ENCODE measurements around the gene FAM221B. TPM values are rescaled to one million over a fixed set of nuclear protein-coding genes. Genes with fewer than 3 reads are reported as not detected.

FAM221B gene, protein sequence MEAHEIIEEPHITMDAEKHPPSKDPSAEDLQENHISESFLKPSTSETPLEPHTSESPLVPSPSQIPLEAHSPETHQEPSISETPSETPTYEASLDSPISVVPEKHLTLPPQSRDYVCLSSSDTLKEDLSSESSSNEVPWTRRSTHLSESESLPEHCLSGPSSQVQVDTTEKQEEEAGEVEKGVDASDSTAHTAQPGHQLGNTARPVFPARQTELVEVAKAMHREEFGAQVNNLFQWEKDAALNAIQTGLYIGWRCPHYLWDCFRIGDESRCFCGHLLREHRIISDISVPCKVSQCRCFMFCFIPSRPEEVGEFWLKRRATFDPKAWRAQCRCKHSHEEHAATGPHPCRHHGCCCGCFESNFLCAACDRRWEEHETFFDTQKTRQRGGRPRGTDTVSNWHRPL
- not detected in 5 replicates for total RNA-seq (2022; extraction: Qiagen RNA extraction; ENCODE audit: low read depth)

GRCh38 chr9:35828716-35829083 is at the start of gene FAM221B:
FAM221B (minus strand) TSS chr9:35828732; CDS start chr9:35826161, 2,571 bp downstream.

DNA sequence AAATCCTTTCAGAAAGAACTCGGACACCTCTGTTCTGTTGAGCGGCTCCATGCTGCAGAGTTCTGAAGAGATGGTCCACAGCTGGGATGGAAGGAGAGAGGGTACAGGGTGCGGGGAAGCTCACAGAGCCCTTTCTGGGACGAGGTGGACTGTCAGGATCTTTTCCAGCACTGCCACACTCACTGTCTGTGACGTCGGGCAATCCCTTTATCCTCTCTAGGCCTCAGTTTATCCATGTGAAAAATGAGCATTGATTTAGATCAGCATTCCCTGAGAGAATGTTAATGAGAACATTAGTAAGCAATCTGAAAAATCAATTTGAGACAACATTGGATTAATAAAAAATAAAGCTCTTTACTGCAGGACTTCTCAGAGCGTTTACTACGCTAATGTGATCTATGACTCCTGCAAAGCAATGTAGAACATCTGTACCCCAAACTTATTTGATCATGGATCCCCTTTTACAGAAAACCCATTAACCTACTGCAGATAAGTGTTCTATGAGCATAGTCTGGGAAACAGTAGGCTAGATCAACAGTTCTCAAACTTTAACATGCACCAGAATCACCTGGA is 41.9 kb upstream of the FAM221B start, which contains the start of gene OR13J1:
Gene OR13J1 (minus strand): TSS at position 51 of the 573 bp plus-strand sequence. CDS start 0 bp downstream, at position 51.

GRCh38 chr9:35829084-35829763 is 692 bp upstream of the FAM221B start, which contains the start of gene TMEM8B:
TMEM8B (plus strand) TSS chr9:35829228; CDS start chr9:35829448, 220 bp downstream.

DNA sequence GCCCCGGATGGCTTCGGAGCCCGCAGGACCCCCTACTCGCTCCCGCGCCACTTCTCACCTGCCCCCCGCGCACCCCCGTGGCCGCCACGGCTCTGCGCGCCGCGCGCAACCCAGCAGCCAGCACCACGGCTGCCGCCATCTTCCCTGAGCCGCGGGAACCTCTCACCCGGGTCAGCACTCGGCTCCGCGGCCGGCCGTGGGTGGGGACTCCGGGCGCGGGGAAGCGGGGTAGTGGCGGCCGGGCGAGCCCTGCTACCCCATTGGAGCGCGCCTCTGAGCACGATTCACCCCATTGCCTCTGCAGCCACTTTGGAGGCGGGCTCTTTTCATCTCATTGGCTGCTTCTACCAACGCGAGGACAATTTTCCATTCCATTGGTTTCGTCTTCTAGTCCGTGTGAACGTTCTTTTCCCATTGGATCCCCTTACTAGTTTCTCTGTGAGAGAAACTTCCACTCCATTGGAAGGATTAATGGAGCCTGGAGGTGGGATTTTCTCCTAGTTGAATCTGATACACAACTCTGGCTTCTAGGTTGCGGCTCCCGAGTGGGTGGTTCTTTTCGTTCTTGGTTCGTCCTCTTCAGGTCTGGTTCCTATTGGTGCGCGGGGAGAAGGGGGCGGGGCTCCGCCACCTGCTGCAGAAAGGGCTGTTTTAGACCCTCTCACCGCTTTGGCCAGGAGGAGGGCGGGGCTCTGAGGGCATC is 13.5 kb downstream of the FAM221B start, which contains the start of gene HINT2:
Gene HINT2 (minus strand): TSS at position 202 of the 703 bp plus-strand sequence. CDS start 63 bp downstream, at position 139.

GRCh38 chr9:35812025-35812602 is 16.4 kb downstream of the FAM221B start, which contains the start of gene SPAG8:
SPAG8 (minus strand) TSS chr9:35812262; CDS start chr9:35812147, 115 bp downstream.

GRCh38 chr9:35791297-35791921 is 37.1 kb downstream of the FAM221B start, which contains the start of gene NPR2:
NPR2 (plus strand) TSS chr9:35791591; CDS start chr9:35792409, 818 bp downstream.

Other genes starting within 250 kb of the FAM221B start
- 18.3 to 28.1 TPM (median 22.9 TPM) in 5 replicates for gene TESK1, start 223.5 kb downstream of the FAM221B start, total RNA-seq (2022; extraction: Qiagen RNA extraction; ENCODE audit: low read depth)
- gene CD72, start 210.3 kb downstream of the FAM221B start, total RNA-seq (2022; extraction: Qiagen RNA extraction; ENCODE audit: low read depth): 0.25 to 0.30 TPM (median 0.30 TPM) in 3 of 5 replicates, not detected in the others
- gene SIT1, start 177.8 kb downstream of the FAM221B start, total RNA-seq (2022; extraction: Qiagen RNA extraction; ENCODE audit: low read depth): not detected in 5 replicates
- gene RMRP, start 170.7 kb downstream of the FAM221B start, total RNA-seq (2022; extraction: Qiagen RNA extraction; ENCODE audit: low read depth): 8.3 to 13.4 TPM (median 12.5 TPM) in 3 of 5 replicates, not detected in the others
- 20.4 to 28.0 TPM (median 23.9 TPM) in 5 replicates for gene CCDC107, start 170.4 kb downstream of the FAM221B start, total RNA-seq (2022; extraction: Qiagen RNA extraction; ENCODE audit: low read depth)
- gene ARHGEF39, start 163.5 kb downstream of the FAM221B start, total RNA-seq (2022; extraction: Qiagen RNA extraction; ENCODE audit: low read depth): 12.8 to 19.8 TPM (median 17.1 TPM) in 5 replicates
- 4.1 to 7.3 TPM (median 4.6 TPM) in 5 replicates for gene CA9, start 154.8 kb downstream of the FAM221B start, total RNA-seq (2022; extraction: Qiagen RNA extraction; ENCODE audit: low read depth)
- 613 to 691 TPM (median 662 TPM) in 5 replicates for gene TPM2, start 138.8 kb downstream of the FAM221B start, total RNA-seq (2022; extraction: Qiagen RNA extraction; ENCODE audit: low read depth)
- gene TLN1, start 96.5 kb downstream of the FAM221B start, total RNA-seq (2022; extraction: Qiagen RNA extraction; ENCODE audit: low read depth): 113 to 128 TPM (median 115 TPM) in 5 replicates
- 55.7 to 63.8 TPM (median 58.4 TPM) in 5 replicates for gene CREB3, start 96.1 kb downstream of the FAM221B start, total RNA-seq (2022; extraction: Qiagen RNA extraction; ENCODE audit: low read depth)
- gene GBA2, start 79.5 kb downstream of the FAM221B start, total RNA-seq (2022; extraction: Qiagen RNA extraction; ENCODE audit: low read depth): 23.1 to 31.3 TPM (median 30.0 TPM) in 5 replicates
- 11.2 to 15.6 TPM (median 14.7 TPM) in 5 replicates for gene RGP1, start 79.4 kb downstream of the FAM221B start, total RNA-seq (2022; extraction: Qiagen RNA extraction; ENCODE audit: low read depth)
- gene MSMP, start 74.5 kb downstream of the FAM221B start, total RNA-seq (2022; extraction: Qiagen RNA extraction; ENCODE audit: low read depth): 0.29 to 0.82 TPM (median 0.31 TPM) in 3 of 5 replicates, not detected in the others
- 4.4 to 6.3 TPM (median 5.8 TPM) in 5 replicates for gene NPR2, start 37.1 kb downstream of the FAM221B start, total RNA-seq (2022; extraction: Qiagen RNA extraction; ENCODE audit: low read depth)
- gene SPAG8, start 16.5 kb downstream of the FAM221B start, total RNA-seq (2022; extraction: Qiagen RNA extraction; ENCODE audit: low read depth): 0.26 to 0.47 TPM (median 0.41 TPM) in 5 replicates
- 70.2 to 119 TPM (median 98.2 TPM) in 5 replicates for gene HINT2, start 13.7 kb downstream of the FAM221B start, total RNA-seq (2022; extraction: Qiagen RNA extraction; ENCODE audit: low read depth)
- gene TMEM8B, start 496 bp upstream of the FAM221B start, total RNA-seq (2022; extraction: Qiagen RNA extraction; ENCODE audit: low read depth): 2.1 to 4.7 TPM (median 3.0 TPM) in 5 replicates
- gene OR13J1, start 41.7 kb upstream of the FAM221B start, total RNA-seq (2022; extraction: Qiagen RNA extraction; ENCODE audit: low read depth): not detected in 5 replicates
- gene HRCT1, start 77.5 kb upstream of the FAM221B start, total RNA-seq (2022; extraction: Qiagen RNA extraction; ENCODE audit: low read depth): 0.28 to 0.48 TPM (median 0.30 TPM) in 3 of 5 replicates, not detected in the others
- not detected in 5 replicates for gene SPAAR, start 80.8 kb upstream of the FAM221B start, total RNA-seq (2022; extraction: Qiagen RNA extraction; ENCODE audit: low read depth)
- gene OR2S2, start 129.4 kb upstream of the FAM221B start, total RNA-seq (2022; extraction: Qiagen RNA extraction; ENCODE audit: low read depth): not detected in 5 replicates
- 3.9 to 6.1 TPM (median 6.0 TPM) in 5 replicates for gene RECK, start 208.2 kb upstream of the FAM221B start, total RNA-seq (2022; extraction: Qiagen RNA extraction; ENCODE audit: low read depth)